Liver (tissue), 9 donors: ENCODE data around the gene MLXIP. TPM values are rescaled to one million over a fixed set of nuclear protein-coding genes. Genes with fewer than 3 reads are reported as not detected.
A peak's percentile ranks its signal among the peaks of the same experiment; 100 is the strongest.

Source experiments
- DNase-seq: peaks from one replicate; pipeline ENCODE4 v3.0.0-alpha.2; 2017; ENCODE audit warnings: low spot score
- H3K27ac ChIP-seq, 2 donors: one replicate each; pipeline ENCODE4 v1.7.0; 2013; ENCODE audit warnings: inconsistent platforms in 2 of 2, low read length in 2 of 2, control low read depth in 1 of 2, low read depth in 1 of 2, mild to moderate bottlenecking in 1 of 2
- H3K27me3 ChIP-seq, 4 donors: one replicate each; pipeline versions ENCODE4 v1.6.1 to v1.7.0; 2013; ENCODE audit warnings: low read length in 3 of 4, inconsistent platforms in 1 of 4, mild to moderate bottlenecking in 1 of 4, moderate library complexity in 1 of 4; ENCODE audit not compliant: control insufficient read depth in 4 of 4, insufficient read depth in 4 of 4
- H3K36me3 ChIP-seq, 4 donors: one replicate each; pipeline versions ENCODE4 v1.6.1 to v1.7.0; 2013; ENCODE audit warnings: low read length in 3 of 4, mild to moderate bottlenecking in 3 of 4, low read depth in 1 of 4, moderate library complexity in 1 of 4; ENCODE audit not compliant: control insufficient read depth in 4 of 4, insufficient read depth in 3 of 4
- H3K4me1 ChIP-seq, 4 donors: one replicate each; pipeline versions ENCODE4 v1.6.1 to v1.7.0; 2013; ENCODE audit warnings: low read length in 3 of 4, mild to moderate bottlenecking in 3 of 4, moderate library complexity in 1 of 4; ENCODE audit not compliant: control insufficient read depth in 4 of 4, insufficient read depth in 4 of 4
- H3K4me3 ChIP-seq, 3 donors: one replicate each; pipeline versions ENCODE4 v1.6.1 to v1.7.0; 2013; ENCODE audit warnings: low read length in 3 of 3, control low read depth in 1 of 3, low read depth in 1 of 3, mild to moderate bottlenecking in 1 of 3
- H3K9ac ChIP-seq, 2 donors: one replicate each; pipeline ENCODE4 v1.7.0; 2013; ENCODE audit warnings: low read length in 2 of 2, mild to moderate bottlenecking in 2 of 2, moderate library complexity in 2 of 2, control low read depth in 1 of 2, low read depth in 1 of 2
- H3K9me3 ChIP-seq, 4 donors: one replicate each; pipeline versions ENCODE4 v1.6.1 to v1.7.0; 2013; ENCODE audit warnings: low read length in 3 of 4; ENCODE audit not compliant: control insufficient read depth in 4 of 4
- FOXA2 ChIP-seq: IDR thresholded peaks from 2 replicates; pipeline ENCODE4 v1.6.1; 2016; ENCODE audit warnings: antibody characterized with exemption
- GABPA ChIP-seq, 2 donors: IDR thresholded peaks in 1 of 2; conservative IDR thresholded peaks in 1 of 2; 2 replicates each; pipeline ENCODE4 v1.6.1; 2016; ENCODE audit warnings: antibody characterized with exemption in 2 of 2, mild to moderate bottlenecking in 1 of 2, moderate library complexity in 1 of 2
- HNF4A ChIP-seq, 2 donors: conservative IDR thresholded peaks; 2 replicates each; pipeline ENCODE4 v1.6.1; 2016; ENCODE audit warnings: antibody characterized with exemption in 2 of 2, mild to moderate bottlenecking in 2 of 2
- HNF4G ChIP-seq: IDR thresholded peaks from 2 replicates; pipeline ENCODE4 v1.6.1; 2016; ENCODE audit warnings: antibody characterized with exemption
- NR2F2 ChIP-seq: IDR thresholded peaks from 2 replicates; pipeline ENCODE4 v1.6.1; 2016; ENCODE audit warnings: antibody characterized with exemption
- RAD21 ChIP-seq, 2 donors: IDR thresholded peaks; 2 replicates each; pipeline ENCODE4 v1.6.1; 2016; ENCODE audit warnings: antibody characterized with exemption in 2 of 2, mild to moderate bottlenecking in 2 of 2
- RXRA ChIP-seq, 2 donors: IDR thresholded peaks; 2 replicates each; pipeline ENCODE4 v1.6.1; 2017 to 2018; ENCODE audit warnings: antibody characterized with exemption in 2 of 2, mild to moderate bottlenecking in 1 of 2
- SP1 ChIP-seq: IDR thresholded peaks from 2 replicates; pipeline ENCODE4 v1.6.1; 2018; ENCODE audit warnings: antibody characterized with exemption, mild to moderate bottlenecking
- YY1 ChIP-seq: IDR thresholded peaks from 2 replicates; pipeline ENCODE4 v1.6.1; 2016; ENCODE audit warnings: antibody characterized with exemption, mild to moderate bottlenecking
- WGBS: extraction: QIAGEN DNeasy Blood & Tissue Kit; methylation state at CpG from one replicate; pipeline ENCODE4 v1.1.7; 2013; 5-methylcytosine and 5-hydroxymethylcytosine counted together
- polyA plus RNA-seq, 2 donors: library from polyadenylated mRNA; stranded (reverse) in 1 of 2; unstranded in 1 of 2; fragments of 200-250 nt in 1 of 2; fragments of >200 nt in 1 of 2; fragmentation: Nextera tagmentation in 1 of 2; extraction: Ambion mirVana in 1 of 2; gene quantifications; one replicate each; pipeline versions ENCODE4 v1.2.1 to v1.2.3, GENCODE V29; 2013 to 2015
- total RNA-seq, 2 donors: library from RNA; depleted of rRNA; stranded (reverse); fragments of >200 nt; gene quantifications; one replicate each; pipeline ENCODE4 v1.2.3, GENCODE V29; 2014
- TF ChIP-seq, protein P1 (sequence below): fragments of 150-350 bp; IDR thresholded peaks from 2 replicates; pipeline ENCODE4 v1.5.1; 2017; ENCODE audit warnings: improper control_type of control experiment, low read depth, low read length; ENCODE audit not compliant: missing input control
- TF ChIP-seq, protein P2 (sequence below): IDR thresholded peaks from 2 replicates; pipeline ENCODE4 v1.6.1; 2016; ENCODE audit warnings: antibody characterized with exemption
- donor health status: healthy.
- donor health status: healthy.
- donor health status: healthy.
- donor health status: healthy.
- donor health status: healthy.

MLXIP gene
- total and polyA plus RNA-seq, 4 donors, result 10.6 to 19.5 (median 11.0) TPM

DNA sequence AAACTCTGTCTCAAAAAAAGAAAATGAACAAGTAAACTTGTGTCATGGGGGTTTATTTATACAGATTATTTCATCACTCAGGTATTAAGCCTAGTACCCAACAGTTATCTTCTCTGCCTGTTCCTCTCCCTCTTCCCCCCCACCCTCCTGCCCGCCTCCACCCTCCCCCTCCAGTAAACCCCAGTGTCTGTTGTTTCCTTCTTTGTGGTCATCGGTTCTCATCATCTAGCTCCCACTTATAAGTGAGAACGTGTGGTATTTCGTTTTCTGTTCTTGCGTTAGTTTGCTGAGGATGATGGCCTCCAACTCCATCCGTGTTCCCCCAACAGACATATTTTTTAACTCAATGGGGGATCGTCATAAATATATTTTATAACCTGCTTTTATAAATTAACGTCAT is 83.1 kb downstream of the MLXIP start:
- 79% methylated on average over 8 of the region's 8 CpGs for WGBS
- no peaks in the 10 kb centered on the region for H3K27me3 ChIP-seq
- no peak overlapping the region for H3K9ac ChIP-seq
- H3K4me1 ChIP-seq, result no peaks in the 10 kb centered on the region
- no peak for TF ChIP-seq FOXA2
- TF ChIP-seq RAD21 (IDR thresholded peaks at IDR 0.05), result no peak
- no peaks in the 10 kb centered on the region for H3K9me3 ChIP-seq
- no peak overlapping the region for H3K4me3 ChIP-seq
- no peak for DNase-seq
- no peak overlapping the region for H3K27ac ChIP-seq
- no peaks in the 10 kb centered on the region for H3K36me3 ChIP-seq

DNA sequence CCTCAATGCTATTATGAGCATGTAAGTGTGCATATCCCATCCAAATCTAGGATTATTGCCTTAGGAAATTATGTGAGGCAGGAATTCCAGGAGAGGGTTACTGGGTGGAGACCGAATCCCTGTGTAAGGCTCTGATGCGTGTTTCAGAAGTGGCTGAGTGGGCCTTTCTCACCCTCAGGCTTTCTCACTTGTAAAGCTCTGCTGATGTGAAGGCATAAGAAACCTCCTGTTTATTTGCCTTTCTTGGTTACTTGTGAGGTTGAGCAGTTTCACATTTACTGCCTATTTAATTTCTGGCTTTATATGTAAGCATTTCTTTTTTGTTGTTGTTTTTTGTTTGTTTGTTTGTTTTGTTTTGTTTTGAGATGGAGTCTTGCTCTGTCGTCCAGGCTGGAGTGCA is 84.4 kb downstream of the MLXIP start:
- Histone ChIP-seq H3K4me1 (peaks cover 0 to 6% (median 0%) of the 10 kb centered on the region in 4 donors), H3K4me3 (no peak overlapping the region), H3K36me3 (no peaks in the 10 kb centered on the region), H3K27ac (no peak overlapping the region), H3K27me3 (no peaks in the 10 kb centered on the region), H3K9me3 (no peaks in the 10 kb centered on the region), H3K9ac (no peak overlapping the region)
- DNase-seq, result no peak
- TF ChIP-seq YY1, result no peak
- 85% methylated on average over 3 of the region's 3 CpGs for WGBS

DNA sequence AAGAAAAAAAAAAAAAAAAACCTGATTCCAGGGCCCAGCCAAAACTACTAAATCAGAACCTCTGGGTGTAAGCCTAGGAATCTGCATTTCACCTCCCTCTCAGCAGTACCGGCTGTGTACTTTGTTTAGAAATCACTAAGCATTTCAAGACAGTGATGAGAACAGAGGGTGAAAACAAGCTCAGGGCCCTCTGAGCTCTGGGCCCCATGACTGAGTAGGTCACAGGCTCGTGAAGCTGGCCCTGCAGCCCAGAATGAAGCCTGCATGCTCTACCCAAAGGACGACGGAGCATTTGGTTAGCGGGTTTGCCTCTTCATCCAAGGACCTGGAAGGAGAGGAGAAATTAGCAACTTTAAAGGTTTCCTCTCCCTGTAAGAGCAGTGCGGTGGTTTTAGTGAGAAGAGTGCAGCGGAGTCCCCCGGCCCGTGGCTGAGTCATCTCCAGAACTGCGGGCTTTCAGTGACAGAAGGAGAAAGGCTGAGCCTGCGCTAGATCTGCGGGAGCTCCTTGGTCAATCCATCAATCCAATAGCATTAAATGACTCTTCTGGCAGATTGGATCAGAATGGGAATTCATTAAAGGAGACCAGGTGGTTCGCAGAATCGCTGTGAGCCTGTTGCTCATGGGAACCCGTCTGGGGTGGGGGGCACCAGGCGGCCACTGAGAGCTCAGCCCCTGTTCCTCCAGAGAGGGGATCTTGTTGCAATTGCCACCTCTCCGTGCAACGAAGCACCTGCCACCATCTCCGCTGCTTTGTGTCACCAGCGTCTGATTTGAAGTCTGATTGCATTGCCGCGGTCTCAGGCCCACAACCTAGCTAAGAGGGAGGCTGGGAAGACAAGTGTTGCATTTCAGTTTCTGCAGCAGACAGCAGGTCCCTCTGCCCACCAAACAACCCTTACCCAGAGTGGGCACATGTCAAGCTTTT is 88.1 kb downstream of the MLXIP start:
- WGBS, result 90% methylated on average over 22 of the region's 22 CpGs
- Histone ChIP-seq H3K9ac (no peak overlapping the region), H3K4me3 (no peak overlapping the region), H3K9me3 (no peaks in the 10 kb centered on the region), H3K4me1 (peaks cover 0 to 6% (median 0%) of the 10 kb centered on the region in 4 donors), H3K36me3 (no peaks in the 10 kb centered on the region), H3K27me3 (no peaks in the 10 kb centered on the region), H3K27ac (no peak overlapping the region)
- no peak for TF ChIP-seq YY1
- DNase-seq, result no peak

DNA sequence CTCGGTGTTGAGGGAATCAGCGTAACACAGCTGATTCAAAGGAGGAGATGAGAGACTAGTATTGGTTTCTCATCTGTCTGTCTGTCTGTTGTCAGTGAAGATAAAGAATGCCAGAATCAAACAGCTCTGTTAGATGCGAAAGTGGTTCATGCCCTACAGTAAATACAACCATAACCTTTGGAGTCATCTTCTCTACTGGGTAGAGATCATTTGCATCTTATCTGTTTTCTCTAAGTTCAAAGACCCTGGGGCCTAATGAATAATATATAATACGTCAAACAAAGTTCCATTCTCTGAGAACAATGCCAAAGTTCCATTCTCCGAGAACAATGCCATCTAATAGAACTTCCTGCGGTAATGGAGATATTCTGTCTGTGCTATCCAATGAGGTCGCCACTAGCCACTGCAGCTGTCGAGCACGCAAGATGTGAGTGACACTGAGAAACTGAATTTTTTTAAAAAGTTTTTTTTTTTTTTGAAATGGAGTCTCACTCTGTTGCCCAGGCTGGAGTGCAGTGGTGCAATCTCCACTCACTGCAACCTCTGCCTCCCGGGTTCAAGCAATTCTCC is 88.9 kb downstream of the MLXIP start:
- Histone ChIP-seq H3K9me3 (no peaks in the 10 kb centered on the region), H3K4me3 (no peak overlapping the region), H3K27ac (no peak overlapping the region), H3K36me3 (no peaks in the 10 kb centered on the region), H3K9ac (no peak overlapping the region), H3K27me3 (no peaks in the 10 kb centered on the region), H3K4me1 (peaks cover 0 to 11% (median under 1%) of the 10 kb centered on the region in 4 donors)
- WGBS, result 69% methylated on average over 10 of the region's 10 CpGs
- TF ChIP-seq RXRA (IDR thresholded peaks at IDR 0.05) (peak in 1 of 2 donors; percentile 23), SP1 (no peak), HNF4A (conservative IDR thresholded peaks at IDR 0.05) (peak in 1 of 2 donors; percentile 44)
- DNase-seq, result no peak

DNA sequence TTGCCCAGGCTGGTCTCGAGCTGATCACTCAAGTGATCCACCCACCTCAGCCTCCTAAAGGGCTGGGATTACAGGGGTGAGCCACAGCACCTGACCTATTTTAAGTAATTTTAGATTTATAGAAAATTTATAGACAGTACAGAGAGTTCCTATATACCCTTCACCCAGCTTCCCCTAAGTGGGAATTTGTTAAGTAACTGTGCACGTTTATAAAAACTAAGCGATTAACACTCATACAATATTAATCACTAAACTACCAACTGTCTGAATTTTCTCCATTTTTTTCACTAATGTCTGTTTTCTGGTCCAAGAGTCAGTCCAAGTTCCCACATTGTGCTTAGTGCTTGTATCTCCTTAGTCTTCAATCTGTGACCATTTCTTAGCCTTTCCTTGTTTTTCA is 89.9 kb downstream of the MLXIP start:
- Histone ChIP-seq H3K4me1 (peaks cover 0 to 14% (median under 1%) of the 10 kb centered on the region in 4 donors), H3K9ac (no peak overlapping the region), H3K27ac (no peak overlapping the region), H3K36me3 (no peaks in the 10 kb centered on the region), H3K27me3 (no peaks in the 10 kb centered on the region), H3K4me3 (no peak overlapping the region), H3K9me3 (no peaks in the 10 kb centered on the region)
- WGBS, result 96% methylated on average over 3 of the region's 3 CpGs
- DNase-seq, result no peak
- TF ChIP-seq GABPA (IDR thresholded peaks at IDR 0.05 in 1 of 2, conservative IDR thresholded peaks at IDR 0.05 in 1 of 2), result no peak
- TF ChIP-seq RXRA (IDR thresholded peaks at IDR 0.05), result no peak
- no peak for TF ChIP-seq HNF4A (conservative IDR thresholded peaks at IDR 0.05)
- TF ChIP-seq, protein P1, sequence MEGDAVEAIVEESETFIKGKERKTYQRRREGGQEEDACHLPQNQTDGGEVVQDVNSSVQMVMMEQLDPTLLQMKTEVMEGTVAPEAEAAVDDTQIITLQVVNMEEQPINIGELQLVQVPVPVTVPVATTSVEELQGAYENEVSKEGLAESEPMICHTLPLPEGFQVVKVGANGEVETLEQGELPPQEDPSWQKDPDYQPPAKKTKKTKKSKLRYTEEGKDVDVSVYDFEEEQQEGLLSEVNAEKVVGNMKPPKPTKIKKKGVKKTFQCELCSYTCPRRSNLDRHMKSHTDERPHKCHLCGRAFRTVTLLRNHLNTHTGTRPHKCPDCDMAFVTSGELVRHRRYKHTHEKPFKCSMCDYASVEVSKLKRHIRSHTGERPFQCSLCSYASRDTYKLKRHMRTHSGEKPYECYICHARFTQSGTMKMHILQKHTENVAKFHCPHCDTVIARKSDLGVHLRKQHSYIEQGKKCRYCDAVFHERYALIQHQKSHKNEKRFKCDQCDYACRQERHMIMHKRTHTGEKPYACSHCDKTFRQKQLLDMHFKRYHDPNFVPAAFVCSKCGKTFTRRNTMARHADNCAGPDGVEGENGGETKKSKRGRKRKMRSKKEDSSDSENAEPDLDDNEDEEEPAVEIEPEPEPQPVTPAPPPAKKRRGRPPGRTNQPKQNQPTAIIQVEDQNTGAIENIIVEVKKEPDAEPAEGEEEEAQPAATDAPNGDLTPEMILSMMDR, result no peak
- no peak for TF ChIP-seq NR2F2
- TF ChIP-seq FOXA2, result no peak
- TF ChIP-seq, protein P2, sequence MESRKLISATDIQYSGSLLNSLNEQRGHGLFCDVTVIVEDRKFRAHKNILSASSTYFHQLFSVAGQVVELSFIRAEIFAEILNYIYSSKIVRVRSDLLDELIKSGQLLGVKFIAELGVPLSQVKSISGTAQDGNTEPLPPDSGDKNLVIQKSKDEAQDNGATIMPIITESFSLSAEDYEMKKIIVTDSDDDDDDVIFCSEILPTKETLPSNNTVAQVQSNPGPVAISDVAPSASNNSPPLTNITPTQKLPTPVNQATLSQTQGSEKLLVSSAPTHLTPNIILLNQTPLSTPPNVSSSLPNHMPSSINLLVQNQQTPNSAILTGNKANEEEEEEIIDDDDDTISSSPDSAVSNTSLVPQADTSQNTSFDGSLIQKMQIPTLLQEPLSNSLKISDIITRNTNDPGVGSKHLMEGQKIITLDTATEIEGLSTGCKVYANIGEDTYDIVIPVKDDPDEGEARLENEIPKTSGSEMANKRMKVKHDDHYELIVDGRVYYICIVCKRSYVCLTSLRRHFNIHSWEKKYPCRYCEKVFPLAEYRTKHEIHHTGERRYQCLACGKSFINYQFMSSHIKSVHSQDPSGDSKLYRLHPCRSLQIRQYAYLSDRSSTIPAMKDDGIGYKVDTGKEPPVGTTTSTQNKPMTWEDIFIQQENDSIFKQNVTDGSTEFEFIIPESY, result no peak
- TF ChIP-seq YY1, result no peak
- no peak for TF ChIP-seq HNF4G
